ENCODE data around the gene PIK3R5. TPM values are rescaled to one million over a fixed set of nuclear protein-coding genes. Genes with fewer than 3 reads are reported as not detected.

Gene PIK3R5
- total RNA-seq = not detected in 2 replicates
- polyA plus RNA-seq = 0.15 TPM in 1 of 2 replicates, not detected in the other
- 0.08 TPM in 1 of 2 replicates, not detected in the other for polyA plus RNA-seq (2012)
- 2.8 TPM in 1 of 2 replicates, not detected in the other for polyA minus RNA-seq (ENCODE audit: low replicate concordance)

GRCh38 chr17:8965394-8966168 is at the start of gene PIK3R5:
TSS of gene PIK3R5 (minus strand) at chr17:8965707. CDS start at chr17:8911494, 54,213 bp downstream.
- Histone ChIP-seq H3K9me3 (ENCODE audit: control insufficient read depth, insufficient read depth, low read depth, low read length) (no peaks in the 10 kb centered on the region), H3K9ac (ENCODE audit: insufficient read depth, low read length) (no peak within 1 kb of the TSS), H4K20me1 (ENCODE audit: control insufficient read depth, extremely low read depth, insufficient read depth, low read length) (no peaks in the 10 kb centered on the region), H3K4me2 (ENCODE audit: extremely low read depth, insufficient read depth, low read length) (no peak within 1 kb of the TSS), H3K36me3 (ENCODE audit: control insufficient read depth, insufficient read depth, low read length) (no peaks in the 10 kb centered on the region), H3K4me1 (ENCODE audit: control insufficient read depth, extremely low read depth, insufficient read depth, low read length) (no peaks in the 10 kb centered on the region), H3K27me3 (ENCODE audit: control insufficient read depth, insufficient read depth, low read length) (peaks cover 9% of the 10 kb centered on the region), H3K79me2 (ENCODE audit: control insufficient read depth, insufficient read depth, low read length) (no peaks in the 10 kb centered on the region), H3K4me3 (replicated peaks in 1 of 4; ENCODE audit: control extremely low read depth in 1 of 4, insufficient read depth in 1 of 4, low read depth in 3 of 4, low read length in 4 of 4) (no peak within 1 kb of the TSS), H3K27ac (ENCODE audit: insufficient read depth, low read length) (no peak within 1 kb of the TSS), H2AFZ (ENCODE audit: low read length) (no peak within 1 kb of the TSS)
- TF ChIP-seq CTCF (conservative IDR thresholded peaks at IDR 0.05 in 1 of 2, IDR thresholded peaks at IDR 0.05 in 1 of 2; ENCODE audit: low read depth in 1 of 2, low read length in 2 of 2) (no peak), EZH2 (IDR thresholded peaks at IDR 0.05; ENCODE audit: low read length, missing control alignments) (no peak)
- DNase-seq (ENCODE audit: low read depth in 2 of 2) = no peak

GRCh38 chr17:9011001-9011400 is 45.5 kb upstream of the PIK3R5 start:
- Histone ChIP-seq H2AFZ (ENCODE audit: low read length) (no peak overlapping the region), H3K4me3 (replicated peaks in 1 of 4; ENCODE audit: control extremely low read depth in 1 of 4, insufficient read depth in 1 of 4, low read depth in 3 of 4, low read length in 4 of 4) (no peak overlapping the region), H3K9me3 (ENCODE audit: control insufficient read depth, insufficient read depth, low read depth, low read length) (no peaks in the 10 kb centered on the region), H3K27me3 (ENCODE audit: control insufficient read depth, insufficient read depth, low read length) (no peaks in the 10 kb centered on the region), H3K36me3 (ENCODE audit: control insufficient read depth, insufficient read depth, low read length) (no peaks in the 10 kb centered on the region), H3K79me2 (ENCODE audit: control insufficient read depth, insufficient read depth, low read length) (no peaks in the 10 kb centered on the region), H3K9ac (ENCODE audit: insufficient read depth, low read length) (no peak overlapping the region), H3K4me1 (ENCODE audit: control insufficient read depth, extremely low read depth, insufficient read depth, low read length) (no peaks in the 10 kb centered on the region), H4K20me1 (ENCODE audit: control insufficient read depth, extremely low read depth, insufficient read depth, low read length) (no peaks in the 10 kb centered on the region), H3K4me2 (ENCODE audit: extremely low read depth, insufficient read depth, low read length) (no peak overlapping the region), H3K27ac (ENCODE audit: insufficient read depth, low read length) (no peak overlapping the region)
- TF ChIP-seq CTCF (conservative IDR thresholded peaks at IDR 0.05 in 1 of 2, IDR thresholded peaks at IDR 0.05 in 1 of 2; ENCODE audit: low read depth in 1 of 2, low read length in 2 of 2) (no peak), EZH2 (IDR thresholded peaks at IDR 0.05; ENCODE audit: low read length, missing control alignments) (no peak)
- no peak for DNase-seq (ENCODE audit: low read depth in 2 of 2)

- Histone ChIP-seq H3K27ac (ENCODE audit: insufficient read depth, low read length) (no peak overlapping the region), H3K27me3 (ENCODE audit: control insufficient read depth, insufficient read depth, low read length) (no peaks in the 10 kb centered on the region), H3K36me3 (ENCODE audit: control insufficient read depth, insufficient read depth, low read length) (no peaks in the 10 kb centered on the region), H3K4me3 (replicated peaks in 1 of 4; ENCODE audit: control extremely low read depth in 1 of 4, insufficient read depth in 1 of 4, low read depth in 3 of 4, low read length in 4 of 4) (no peak overlapping the region), H3K4me1 (ENCODE audit: control insufficient read depth, extremely low read depth, insufficient read depth, low read length) (no peaks in the 10 kb centered on the region), H3K79me2 (ENCODE audit: control insufficient read depth, insufficient read depth, low read length) (no peaks in the 10 kb centered on the region), H4K20me1 (ENCODE audit: control insufficient read depth, extremely low read depth, insufficient read depth, low read length) (no peaks in the 10 kb centered on the region), H3K9me3 (ENCODE audit: control insufficient read depth, insufficient read depth, low read depth, low read length) (no peaks in the 10 kb centered on the region), H3K9ac (ENCODE audit: insufficient read depth, low read length) (no peak overlapping the region), H2AFZ (ENCODE audit: low read length) (no peak overlapping the region), H3K4me2 (ENCODE audit: extremely low read depth, insufficient read depth, low read length) (no peak overlapping the region)
- TF ChIP-seq CTCF (conservative IDR thresholded peaks at IDR 0.05 in 1 of 2, IDR thresholded peaks at IDR 0.05 in 1 of 2; ENCODE audit: low read depth in 1 of 2, low read length in 2 of 2) (no peak), EZH2 (IDR thresholded peaks at IDR 0.05; ENCODE audit: low read length, missing control alignments) (no peak)
- no peak for DNase-seq (ENCODE audit: low read depth in 2 of 2)
These were observed 44.2 kb upstream of the PIK3R5 start for GRCh38 chr17:9009737-9010136.

Measured in fibroblast of lung (primary cell).